GM23338 (cell line): Measurements from ENCODE around the gene SLC25A18. TPM values are rescaled to one million over a fixed set of nuclear protein-coding genes. Genes with fewer than 3 reads are reported as not detected.

Source experiments
- ATAC-seq: fragments of 200-7000 bp; cut with Tn5 transposase; 3 replicates; pipeline ENCODE4 v1.9.1; 2020
- DNase-seq: peaks from one replicate; pipeline ENCODE4 v3.0.0-alpha.2; 2015; ENCODE audit warnings: low spot score
- H2AFZ ChIP-seq: fragments of 200-600 bp; sonication (generic); 2 replicates; pipeline ENCODE4 v1.8.0; 2016; ENCODE audit warnings: antibody characterized with exemption, mild to moderate bottlenecking, moderate library complexity
- H3F3A ChIP-seq: fragments of 200-600 bp; sonication (generic); replicated peaks from 2 replicates; pipeline ENCODE4 v1.8.0; 2017; ENCODE audit warnings: antibody characterized with exemption, mixed run types, low read depth
- H3K27ac ChIP-seq: fragments of 200-600 bp; sonication (generic); 2 replicates; pipeline ENCODE4 v1.6.1; 2016; ENCODE audit warnings: low read depth
- H3K27me3 ChIP-seq: fragments of 200-600 bp; sonication (generic); 2 replicates; pipeline ENCODE4 v1.8.0; 2016; ENCODE audit warnings: mild to moderate bottlenecking, mixed run types, moderate library complexity; ENCODE audit not compliant: insufficient read depth
- H3K36me3 ChIP-seq: fragments of 200-600 bp; sonication (generic); 2 replicates; pipeline ENCODE4 v1.8.0; 2016; ENCODE audit warnings: mild to moderate bottlenecking; ENCODE audit not compliant: insufficient read depth
- H3K4me1 ChIP-seq: fragments of 200-600 bp; sonication (generic); 2 replicates; pipeline ENCODE4 v1.8.0; 2016; ENCODE audit warnings: mild to moderate bottlenecking, moderate library complexity; ENCODE audit not compliant: insufficient read depth
- H3K4me2 ChIP-seq: fragments of 200-600 bp; sonication (generic); 2 replicates; pipeline ENCODE4 v1.7.1; 2017; ENCODE audit warnings: mixed run types
- H3K4me3 ChIP-seq: fragments of 200-600 bp; sonication (generic); 2 replicates; pipeline ENCODE4 v1.6.1; 2016; ENCODE audit warnings: mixed run types
- H3K79me2 ChIP-seq: fragments of 200-600 bp; sonication (generic); replicated peaks from 2 replicates; pipeline ENCODE4 v1.8.0; 2017; ENCODE audit warnings: mild to moderate bottlenecking; ENCODE audit not compliant: insufficient read depth
- H3K9me2 ChIP-seq: fragments of 200-600 bp; sonication (generic); 2 replicates; pipeline ENCODE4 v1.8.0; 2017; ENCODE audit not compliant: insufficient read depth
- H4K20me1 ChIP-seq: fragments of 200-600 bp; sonication (generic); replicated peaks from 2 replicates; pipeline ENCODE4 v1.8.0; 2017; ENCODE audit warnings: mild to moderate bottlenecking; ENCODE audit not compliant: insufficient read depth
- H3K27ac Mint-ChIP-seq: 2 replicates; pipeline ENCODE4 v1.8.0; 2020; ENCODE audit warnings: inconsistent platforms, mild to moderate bottlenecking, moderate library complexity, mixed read lengths
- H3K27me3 Mint-ChIP-seq: 3 replicates; pipeline ENCODE4 v1.8.0; 2022; ENCODE audit warnings: low read depth, mild to moderate bottlenecking, moderate library complexity, mixed read lengths, inconsistent platforms; ENCODE audit not compliant: insufficient read depth, poor library complexity
- H3K36me3 Mint-ChIP-seq: 3 replicates; pipeline ENCODE4 v1.8.0; 2021; ENCODE audit warnings: low read depth, mild to moderate bottlenecking, inconsistent platforms, moderate library complexity, mixed read lengths
- H3K4me1 Mint-ChIP-seq: 3 replicates; pipeline ENCODE4 v1.8.0; 2020; ENCODE audit warnings: mild to moderate bottlenecking, inconsistent platforms, mixed read lengths
- H3K4me3 Mint-ChIP-seq: 3 replicates; pipeline ENCODE4 v1.8.0; 2021; ENCODE audit warnings: moderate library complexity, mild to moderate bottlenecking, inconsistent platforms, mixed read lengths
- H3K9me3 Mint-ChIP-seq: 3 replicates; pipeline ENCODE4 v1.8.0; 2020; ENCODE audit warnings: moderate library complexity, mild to moderate bottlenecking, inconsistent platforms, mixed read lengths
- CTCF ChIP-seq, 2 experiments: fragments of 200-600 bp in 1 of 2; sonication (generic) in 1 of 2; conservative IDR thresholded peaks; 2 replicates each; pipeline versions ENCODE4 v1.5.1 to v1.6.1; 2016 to 2017; ENCODE audit warnings: antibody characterized with exemption in 2 of 2, low read depth in 2 of 2, mild to moderate bottlenecking in 2 of 2, moderate library complexity in 1 of 2
- ETS1 ChIP-seq: IDR thresholded peaks from 2 replicates; pipeline ENCODE4 v1.6.1; 2016; ENCODE audit warnings: antibody characterized with exemption
- EZH2 ChIP-seq: fragments of 200-600 bp; sonication (generic); IDR thresholded peaks from one replicate; pipeline ENCODE4 v1.8.0; 2017; ENCODE audit warnings: antibody characterized with exemption, mild to moderate bottlenecking, low read depth; ENCODE audit not compliant: unreplicated experiment
- EZH2phosphoT487 ChIP-seq: fragments of 200-600 bp; sonication (generic); IDR thresholded peaks from one replicate; pipeline ENCODE4 v1.8.1; 2018; ENCODE audit warnings: antibody characterized with exemption; ENCODE audit not compliant: unreplicated experiment
- JUNB ChIP-seq: IDR thresholded peaks from one replicate; pipeline ENCODE4 v1.6.1; 2016; ENCODE audit warnings: antibody characterized with exemption; ENCODE audit not compliant: unreplicated experiment
- NANOG ChIP-seq: IDR thresholded peaks from 2 replicates; pipeline ENCODE4 v1.6.1; 2016; ENCODE audit warnings: antibody characterized with exemption, borderline replicate concordance
- STAT1 ChIP-seq: IDR thresholded peaks from one replicate; pipeline ENCODE4 v1.6.1; 2016; ENCODE audit warnings: antibody characterized with exemption; ENCODE audit not compliant: unreplicated experiment
- ZNF114 ChIP-seq: fragments of 250-450 bp; sonication (Bioruptor Pico); IDR thresholded peaks from 2 replicates; pipeline ENCODE4 v1.5.0; 2020; ENCODE audit warnings: mild to moderate bottlenecking, moderate library complexity
- ZNF331 ChIP-seq: fragments of 250-450 bp; sonication (Bioruptor Pico); IDR thresholded peaks from 2 replicates; pipeline ENCODE4 v1.5.0; 2020; ENCODE audit warnings: low read depth, mild to moderate bottlenecking, moderate library complexity
- polyA plus RNA-seq: library from polyadenylated mRNA; unstranded; fragments of >200 nt; fragmentation: Nextera tagmentation; extraction: Ambion mirVana; gene quantifications from 2 replicates; pipeline ENCODE4 v1.2.1, GENCODE V29; 2016
- total RNA-seq: library from RNA; depleted of rRNA; stranded (reverse); fragments of >200 nt; shearing (Covaris generic); gene quantifications from 2 replicates; pipeline ENCODE4 v1.2.3, GENCODE V29; 2014
- TF ChIP-seq, protein P1 (sequence below): fragments of 250-450 bp; sonication (Bioruptor Pico); IDR thresholded peaks from 2 replicates; pipeline ENCODE4 v1.5.0; 2020; ENCODE audit warnings: mild to moderate bottlenecking, moderate library complexity

SLC25A18 gene
- total and polyA plus RNA-seq, 2 experiments from 2014 or later = 1.2 to 1.9 TPM

DNA sequence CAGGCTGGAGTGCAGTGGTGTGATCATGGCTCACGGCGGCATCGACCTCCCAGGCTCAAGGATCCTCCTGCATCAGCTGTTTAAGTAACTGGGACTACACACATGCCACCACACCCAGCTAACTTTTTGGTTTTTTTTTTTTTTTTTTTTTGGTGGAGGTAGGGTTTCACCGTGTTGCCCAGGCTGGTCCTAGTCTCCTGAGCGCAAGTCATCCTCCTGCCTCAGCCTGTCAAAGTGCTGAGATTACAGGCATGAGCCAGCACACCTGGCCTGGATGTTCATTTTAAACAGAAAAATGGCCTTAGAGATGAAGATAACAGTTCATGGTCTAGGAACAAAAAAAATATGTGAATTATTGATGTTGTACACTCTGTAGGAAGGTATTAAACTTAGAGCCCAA lies 13.6 kb upstream of the SLC25A18 start (continued):
- TF ChIP-seq, protein P1, sequence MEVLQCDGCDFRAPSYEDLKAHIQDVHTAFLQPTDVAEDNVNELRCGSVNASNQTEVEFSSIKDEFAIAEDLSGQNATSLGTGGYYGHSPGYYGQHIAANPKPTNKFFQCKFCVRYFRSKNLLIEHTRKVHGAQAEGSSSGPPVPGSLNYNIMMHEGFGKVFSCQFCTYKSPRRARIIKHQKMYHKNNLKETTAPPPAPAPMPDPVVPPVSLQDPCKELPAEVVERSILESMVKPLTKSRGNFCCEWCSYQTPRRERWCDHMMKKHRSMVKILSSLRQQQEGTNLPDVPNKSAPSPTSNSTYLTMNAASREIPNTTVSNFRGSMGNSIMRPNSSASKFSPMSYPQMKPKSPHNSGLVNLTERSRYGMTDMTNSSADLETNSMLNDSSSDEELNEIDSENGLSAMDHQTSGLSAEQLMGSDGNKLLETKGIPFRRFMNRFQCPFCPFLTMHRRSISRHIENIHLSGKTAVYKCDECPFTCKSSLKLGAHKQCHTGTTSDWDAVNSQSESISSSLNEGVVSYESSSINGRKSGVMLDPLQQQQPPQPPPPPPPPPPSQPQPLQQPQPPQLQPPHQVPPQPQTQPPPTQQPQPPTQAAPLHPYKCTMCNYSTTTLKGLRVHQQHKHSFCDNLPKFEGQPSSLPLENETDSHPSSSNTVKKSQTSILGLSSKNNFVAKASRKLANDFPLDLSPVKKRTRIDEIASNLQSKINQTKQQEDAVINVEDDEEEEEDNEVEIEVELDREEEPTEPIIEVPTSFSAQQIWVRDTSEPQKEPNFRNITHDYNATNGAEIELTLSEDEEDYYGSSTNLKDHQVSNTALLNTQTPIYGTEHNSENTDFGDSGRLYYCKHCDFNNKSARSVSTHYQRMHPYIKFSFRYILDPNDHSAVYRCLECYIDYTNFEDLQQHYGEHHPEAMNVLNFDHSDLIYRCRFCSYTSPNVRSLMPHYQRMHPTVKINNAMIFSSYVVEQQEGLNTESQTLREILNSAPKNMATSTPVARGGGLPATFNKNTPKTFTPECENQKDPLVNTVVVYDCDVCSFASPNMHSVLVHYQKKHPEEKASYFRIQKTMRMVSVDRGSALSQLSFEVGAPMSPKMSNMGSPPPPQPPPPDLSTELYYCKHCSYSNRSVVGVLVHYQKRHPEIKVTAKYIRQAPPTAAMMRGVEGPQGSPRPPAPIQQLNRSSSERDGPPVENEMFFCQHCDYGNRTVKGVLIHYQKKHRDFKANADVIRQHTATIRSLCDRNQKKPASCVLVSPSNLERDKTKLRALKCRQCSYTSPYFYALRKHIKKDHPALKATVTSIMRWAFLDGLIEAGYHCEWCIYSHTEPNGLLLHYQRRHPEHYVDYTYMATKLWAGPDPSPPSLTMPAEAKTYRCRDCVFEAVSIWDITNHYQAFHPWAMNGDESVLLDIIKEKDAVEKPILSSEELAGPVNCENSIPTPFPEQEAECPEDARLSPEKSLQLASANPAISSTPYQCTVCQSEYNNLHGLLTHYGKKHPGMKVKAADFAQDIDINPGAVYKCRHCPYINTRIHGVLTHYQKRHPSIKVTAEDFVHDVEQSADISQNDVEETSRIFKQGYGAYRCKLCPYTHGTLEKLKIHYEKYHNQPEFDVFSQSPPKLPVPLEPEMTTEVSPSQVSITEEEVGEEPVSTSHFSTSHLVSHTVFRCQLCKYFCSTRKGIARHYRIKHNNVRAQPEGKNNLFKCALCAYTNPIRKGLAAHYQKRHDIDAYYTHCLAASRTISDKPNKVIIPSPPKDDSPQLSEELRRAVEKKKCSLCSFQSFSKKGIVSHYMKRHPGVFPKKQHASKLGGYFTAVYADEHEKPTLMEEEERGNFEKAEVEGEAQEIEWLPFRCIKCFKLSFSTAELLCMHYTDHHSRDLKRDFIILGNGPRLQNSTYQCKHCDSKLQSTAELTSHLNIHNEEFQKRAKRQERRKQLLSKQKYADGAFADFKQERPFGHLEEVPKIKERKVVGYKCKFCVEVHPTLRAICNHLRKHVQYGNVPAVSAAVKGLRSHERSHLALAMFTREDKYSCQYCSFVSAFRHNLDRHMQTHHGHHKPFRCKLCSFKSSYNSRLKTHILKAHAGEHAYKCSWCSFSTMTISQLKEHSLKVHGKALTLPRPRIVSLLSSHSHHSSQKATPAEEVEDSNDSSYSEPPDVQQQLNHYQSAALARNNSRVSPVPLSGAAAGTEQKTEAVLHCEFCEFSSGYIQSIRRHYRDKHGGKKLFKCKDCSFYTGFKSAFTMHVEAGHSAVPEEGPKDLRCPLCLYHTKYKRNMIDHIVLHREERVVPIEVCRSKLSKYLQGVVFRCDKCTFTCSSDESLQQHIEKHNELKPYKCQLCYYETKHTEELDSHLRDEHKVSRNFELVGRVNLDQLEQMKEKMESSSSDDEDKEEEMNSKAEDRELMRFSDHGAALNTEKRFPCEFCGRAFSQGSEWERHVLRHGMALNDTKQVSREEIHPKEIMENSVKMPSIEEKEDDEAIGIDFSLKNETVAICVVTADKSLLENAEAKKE (CRISPR knock-in tag) = no peak
- TF ChIP-seq ETS1 (no peak), ZNF114 (CRISPR knock-in tag) (no peak), EZH2 (no peak), JUNB (no peak), NANOG (no peak), EZH2phosphoT487 (no peak)

GRCh38 chr22:17552737-17553136 lies 10.6 kb upstream of the SLC25A18 start:
- Mint-ChIP-seq H3K4me1 (no peaks in the 10 kb centered on the region), H3K27ac (no peak overlapping the region), H3K9me3 (no peaks in the 10 kb centered on the region), H3K4me3 (no peak overlapping the region), H3K27me3 (peaks cover 4% of the 10 kb centered on the region), H3K36me3 (peaks cover 94% of the 10 kb centered on the region)
- Histone ChIP-seq H3K27ac (no peak overlapping the region), H3K4me3 (no peak overlapping the region), H3K79me2 (no peaks in the 10 kb centered on the region; the same call in none of the 2 replicates), H3K4me1 (no peaks in the 10 kb centered on the region), H3F3A (peaks cover 24% of the 10 kb centered on the region), H3K9me2 (no peaks in the 10 kb centered on the region), H4K20me1 (peaks cover 16% of the 10 kb centered on the region), H2AFZ (no peak overlapping the region), H3K4me2 (no peak overlapping the region), H3K27me3 (no peaks in the 10 kb centered on the region), H3K36me3 (peaks cover 69% of the 10 kb centered on the region)
- TF ChIP-seq CTCF (conservative IDR thresholded peaks at IDR 0.05; ENCODE audit: low read depth in 2 of 2) = no peak
- no peak for TF ChIP-seq STAT1
- no peak for TF ChIP-seq ZNF114 (CRISPR knock-in tag)
- TF ChIP-seq EZH2 = no peak
- no peak for TF ChIP-seq ZNF331
- ATAC-seq (no peak), DNase-seq (no peak)
